Ecto neural progenitor cell (in vitro differentiated cells): Measurements from ENCODE around the gene MYH11.
"Not testable (repeated sequence)": the region's sequence is repeated elsewhere in the genome, so short reads cannot be mapped to it uniquely, and the experiment has no call there.

Experiments used
- DNase-seq: peaks from one replicate; pipeline ENCODE4 v3.0.0-alpha.2; 2018; ENCODE audit warnings: low spot score

Gene MYH11

GRCh38 chr16:15749985-15750384, 106.8 kb downstream of the MYH11 start:
- no peak for DNase-seq

GRCh38 chr16:15749371-15749770, 107.5 kb downstream of the MYH11 start:
- no peak for DNase-seq

- no peak for DNase-seq
These were observed 108.2 kb downstream of the MYH11 start for GRCh38 chr16:15748654-15749053.

GRCh38 chr16:15747937-15748336, 108.9 kb downstream of the MYH11 start:
- no peak for DNase-seq

- no peak for DNase-seq
These were observed 110.5 kb downstream of the MYH11 start for GRCh38 chr16:15746332-15746731.

GRCh38 chr16:15743657-15744056, 113.2 kb downstream of the MYH11 start:
- DNase-seq, result no peak

- DNase-seq, result no peak
These were observed 114.1 kb downstream of the MYH11 start for GRCh38 chr16:15742716-15743115.

GRCh38 chr16:15741207-15741871, 115.5 kb downstream of the MYH11 start:
- DNase-seq, result no peak

GRCh38 chr16:15739950-15740349, 116.9 kb downstream of the MYH11 start:
- DNase-seq, result no peak

GRCh38 chr16:15739464-15739863, 117.4 kb downstream of the MYH11 start:
- DNase-seq, result no peak

- DNase-seq, result no peak
These were observed 119.6 kb downstream of the MYH11 start for GRCh38 chr16:15737140-15737644.

- no peak for DNase-seq
These were observed 120.3 kb downstream of the MYH11 start for GRCh38 chr16:15736529-15736928.

- no peak for DNase-seq
These were observed 121.2 kb downstream of the MYH11 start for GRCh38 chr16:15735610-15736009.

GRCh38 chr16:15732416-15732815, 124.4 kb downstream of the MYH11 start:
- DNase-seq, result no peak

- no peak for DNase-seq
These were observed 127.7 kb downstream of the MYH11 start for GRCh38 chr16:15729152-15729551.

- not testable (repeated sequence) for DNase-seq
These were observed 129.1 kb downstream of the MYH11 start for GRCh38 chr16:15727697-15728096.

- no peak for DNase-seq
These were observed 130.1 kb downstream of the MYH11 start for GRCh38 chr16:15726715-15727114.

- DNase-seq, result no peak
These were observed 131.1 kb downstream of the MYH11 start for GRCh38 chr16:15725641-15726240.

GRCh38 chr16:15723808-15724207, 133.0 kb downstream of the MYH11 start:
- no peak for DNase-seq

GRCh38 chr16:15721018-15721417, 135.8 kb downstream of the MYH11 start:
- no peak for DNase-seq

- no peak for DNase-seq
These were observed 140.0 kb downstream of the MYH11 start for GRCh38 chr16:15716694-15717447.

GRCh38 chr16:15715221-15715620, 141.6 kb downstream of the MYH11 start:
- DNase-seq, result no peak
